GM10248 (cell line): Measurements from ENCODE around the gene DUSP14.

ENCODE experiments used
- CTCF ChIA-PET: fragments of 300-600 bp; sonication (Branson Sonifier 250); formaldehyde crosslinking; extraction: SDS; loops from one replicate; lab custom pipeline; 2021; ENCODE audit warnings: antibody characterized with exemption; lab: Yijun Ruan, JAX
- POLR2A ChIA-PET: fragments of 350-650 bp; sonication (Branson Sonifier 250); formaldehyde crosslinking; extraction: SDS; loops from one replicate; lab custom pipeline; 2020; ENCODE audit warnings: antibody characterized with exemption; lab: Yijun Ruan, JAX
- DNase-seq: peaks from one replicate; pipeline ENCODE4 v3.0.0; 2012; ENCODE audit errors: extremely low spot score
- CTCF ChIP-seq: IDR thresholded peaks from 2 replicates; pipeline ENCODE4 v1.5.1; 2012; ENCODE audit warnings: mild to moderate bottlenecking, low read depth; ENCODE audit errors: extremely low read depth, missing control alignments, control extremely low read depth

DUSP14 gene

DNA sequence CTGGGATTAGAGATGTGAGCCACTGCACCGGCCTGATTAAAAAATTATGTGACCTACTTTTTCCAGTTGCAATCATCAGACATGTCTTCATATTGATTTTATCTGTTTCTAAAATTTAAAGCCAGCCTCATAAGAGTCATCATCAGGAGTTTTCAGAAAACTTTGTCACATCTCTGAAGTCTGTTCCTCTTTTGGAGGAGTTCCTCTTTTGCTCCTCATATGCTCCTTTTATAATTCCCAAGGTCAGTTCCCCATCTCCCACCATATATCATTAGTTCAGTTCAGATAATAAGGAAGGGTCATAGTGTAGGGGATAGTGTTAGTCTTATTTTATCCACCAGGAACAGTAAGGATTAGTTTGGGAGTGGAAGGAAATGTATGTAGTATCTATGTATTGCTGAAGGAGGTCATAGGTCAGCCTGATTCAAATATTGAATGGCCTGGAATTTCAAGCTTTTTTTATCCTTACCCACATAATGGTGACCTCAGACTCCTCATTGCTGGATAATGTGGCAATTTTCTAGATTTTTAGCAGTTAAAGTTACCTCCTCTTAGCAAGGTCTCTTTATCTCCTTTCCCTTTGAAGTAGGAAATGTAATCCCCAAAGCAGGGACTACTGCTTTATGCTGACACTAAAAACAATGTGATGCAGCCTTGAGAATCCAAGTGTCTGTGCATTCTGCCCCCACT is 13.8 kb upstream of the DUSP14 start:
- CTCF ChIA-PET = interaction anchor here (1.0 to 1.8 kb wide), 2 partner anchors 95 to 340 kb away, joined by 3 to 4 read pairs; no protein-coding TSS in a partner anchor
- POLR2A ChIA-PET = no interaction called here
- TF ChIP-seq CTCF = no peak
- no peak for DNase-seq

- no peak for TF ChIP-seq CTCF
- CTCF ChIA-PET = interaction anchor here (1.0 to 1.8 kb wide), 3 partner anchors 13 to 340 kb away, joined by 3 to 4 read pairs (median 3); partner anchors contain the start of gene DUSP14
- DNase-seq = no peak
- POLR2A ChIA-PET = interaction anchor here (0.7 kb wide), 1 partner anchor 713 kb away, joined by 8 read pairs; no protein-coding TSS in a partner anchor
Measured at GRCh38 chr17:37476431-37477120, 13.1 kb upstream of the DUSP14 start.

GRCh38 chr17:37478187-37478586 is 11.5 kb upstream of the DUSP14 start:
- POLR2A ChIA-PET = no interaction called here
- DNase-seq = no peak
- TF ChIP-seq CTCF = no peak
- CTCF ChIA-PET = interaction anchor here (1.0 to 1.1 kb wide), 2 partner anchors 8 to 14 kb away, joined by 3 read pairs; no protein-coding TSS in a partner anchor

DNA sequence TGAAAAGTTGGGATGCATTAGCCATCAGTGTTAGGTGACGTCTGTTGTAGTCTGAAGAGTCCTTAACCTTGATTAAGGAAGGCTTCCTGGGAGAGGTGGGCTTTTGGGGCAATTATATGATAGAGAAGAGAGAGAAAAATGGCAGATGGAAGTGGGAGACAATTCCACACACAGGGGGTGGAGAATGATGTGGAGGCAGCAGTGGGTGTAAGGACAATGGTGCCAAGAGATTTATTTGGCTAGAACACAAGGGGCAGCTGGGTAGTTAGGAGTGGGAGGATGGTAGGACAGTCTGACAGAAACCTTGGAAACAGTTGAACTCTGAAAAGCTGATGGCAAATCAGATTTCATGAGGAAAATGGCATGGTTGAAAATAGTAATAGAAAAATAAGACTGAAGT is 10.7 kb upstream of the DUSP14 start:
- POLR2A ChIA-PET = no interaction called here
- CTCF ChIA-PET = interaction anchor here (1.2 kb wide), 1 partner anchor 12 kb away, joined by 3 read pairs; no protein-coding TSS in a partner anchor
- DNase-seq = no peak
- TF ChIP-seq CTCF = no peak

DNA sequence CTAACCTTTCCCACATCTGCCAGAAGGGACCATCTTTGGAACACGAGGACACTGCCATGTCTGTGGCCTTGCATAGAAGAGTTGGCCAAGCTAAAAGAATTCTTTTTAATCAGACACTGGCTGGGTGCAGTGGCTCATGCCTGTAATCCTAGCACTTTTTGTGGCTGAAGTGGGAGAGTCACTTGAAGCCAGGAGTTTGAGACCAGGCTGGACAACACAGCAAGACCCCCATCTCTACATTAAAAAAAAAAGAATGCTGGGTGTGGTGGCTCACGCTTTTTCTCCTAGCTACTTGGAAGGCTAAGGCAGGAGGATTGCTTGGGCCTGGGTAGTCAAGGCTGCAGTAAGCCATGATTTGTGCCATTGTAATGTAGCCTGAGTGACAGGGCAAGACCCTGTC is 9.3 kb upstream of the DUSP14 start:
- no peak for TF ChIP-seq CTCF
- DNase-seq = no peak
- POLR2A ChIA-PET = no interaction called here
- CTCF ChIA-PET = interaction anchor here (1.2 kb wide), 2 partner anchors 8 to 10 kb away, joined by 3 to 4 read pairs; no protein-coding TSS in a partner anchor

DNA sequence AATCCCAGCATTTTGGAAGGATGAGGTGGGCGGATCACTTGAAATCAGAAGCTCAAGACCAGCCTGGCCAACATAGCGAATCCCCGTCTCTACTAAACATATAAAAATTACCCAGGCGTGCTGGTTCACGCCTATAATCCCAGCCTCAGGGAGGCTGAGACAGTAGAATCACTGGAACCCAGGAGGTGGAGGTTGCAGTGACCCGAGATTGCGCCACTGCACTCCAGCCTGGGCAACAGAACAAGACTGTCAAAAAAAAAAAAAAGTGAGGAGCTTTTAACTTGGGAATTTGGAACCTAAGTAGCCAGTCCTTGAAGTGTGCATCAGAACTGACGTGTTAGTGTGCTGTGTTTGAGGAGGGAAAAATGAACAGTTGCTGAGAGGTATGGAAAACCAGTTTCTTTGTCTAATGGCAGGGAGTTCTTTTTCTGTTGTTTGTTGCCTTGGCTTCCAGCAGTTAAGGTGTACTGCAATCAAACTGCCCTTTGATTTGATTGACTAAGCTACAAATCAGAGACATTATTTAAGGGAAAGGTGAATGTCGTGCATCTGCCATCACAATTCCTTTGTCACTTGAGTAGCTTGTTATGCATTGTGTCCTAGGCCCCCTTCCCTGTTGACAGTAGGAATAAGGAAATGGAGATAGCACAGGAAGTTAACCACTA is 8.6 kb upstream of the DUSP14 start:
- POLR2A ChIA-PET = no interaction called here
- no peak for TF ChIP-seq CTCF
- CTCF ChIA-PET = interaction anchor here (1.0 kb wide), 1 partner anchor 14 kb away, joined by 3 read pairs; no protein-coding TSS in a partner anchor
- no peak for DNase-seq
